Neural cell (in vitro differentiated cells): ENCODE data around the gene VEPH1. TPM values are rescaled to one million over a fixed set of nuclear protein-coding genes. Genes with fewer than 3 reads are reported as not detected.

Experiments
- H2AFZ ChIP-seq: fragments of 200-600, 300-800 bp; sonication (generic), shearing (Covaris generic); 2 replicates; pipeline ENCODE4 v1.6.0; 2014; ENCODE audit warnings: low read depth, mild to moderate bottlenecking, antibody characterized with exemption, low read length, moderate library complexity
- H3F3A ChIP-seq: fragments of 200-600 bp; shearing (Covaris generic); 2 replicates; pipeline ENCODE4 v1.6.1; 2016; ENCODE audit warnings: mild to moderate bottlenecking, moderate library complexity, mixed read lengths, antibody characterized with exemption, low read length; ENCODE audit not compliant: insufficient read depth, poor library complexity, severe bottlenecking
- H3K27ac ChIP-seq: fragments of 200-600, 300-800 bp; sonication (generic), shearing (Covaris generic); 2 replicates; pipeline ENCODE4 v1.5.1; 2014; ENCODE audit warnings: mild to moderate bottlenecking, low read length, moderate library complexity
- H3K27me3 ChIP-seq: fragments of 300-800, 200-600 bp; sonication (generic), shearing (Covaris generic); 2 replicates; pipeline ENCODE4 v1.6.0; 2014; ENCODE audit warnings: mild to moderate bottlenecking, low read depth, low read length, moderate library complexity; ENCODE audit not compliant: insufficient read depth
- H3K36me3 ChIP-seq: fragments of 300-800, 200-600 bp; sonication (generic), shearing (Covaris generic); 2 replicates; pipeline ENCODE4 v1.5.1; 2014; ENCODE audit warnings: mild to moderate bottlenecking, antibody characterized with exemption, low read length, moderate library complexity; ENCODE audit not compliant: insufficient read depth
- H3K4me2 ChIP-seq: fragments of 300-800, 200-600 bp; sonication (generic), shearing (Covaris generic); 2 replicates; pipeline ENCODE4 v1.6.0; 2014; ENCODE audit warnings: mild to moderate bottlenecking, low read length
- H3K4me3 ChIP-seq: fragments of 300-800, 200-600 bp; sonication (generic), shearing (Covaris generic); 2 replicates; pipeline ENCODE4 v1.5.1; 2014; ENCODE audit warnings: mild to moderate bottlenecking, low read length, moderate library complexity
- H3K79me2 ChIP-seq: fragments of 200-600 bp; shearing (Covaris generic); replicated peaks from 2 replicates; pipeline ENCODE4 v1.6.0; 2014; ENCODE audit warnings: mild to moderate bottlenecking, low read length, moderate library complexity; ENCODE audit not compliant: insufficient read depth
- H3K9ac ChIP-seq: fragments of 300-800, 200-600 bp; sonication (generic), shearing (Covaris generic); 2 replicates; pipeline ENCODE4 v1.6.1; 2016; ENCODE audit warnings: mild to moderate bottlenecking, low read length, mixed read lengths
- H3K9me2 ChIP-seq: fragments of 200-600 bp; shearing (Covaris generic); 2 replicates; pipeline ENCODE4 v1.6.1; 2016; ENCODE audit warnings: mild to moderate bottlenecking, low read length, mixed read lengths; ENCODE audit not compliant: insufficient read depth
- H3K9me3 ChIP-seq: fragments of 200-600, 300-800 bp; sonication (generic), shearing (Covaris generic); 2 replicates; pipeline ENCODE4 v1.6.1; 2016; ENCODE audit warnings: mild to moderate bottlenecking, mixed run types, low read length, moderate library complexity, mixed read lengths
- H4K20me1 ChIP-seq: fragments of 200-600 bp; shearing (Covaris generic); 2 replicates; pipeline ENCODE4 v1.6.1; 2016; ENCODE audit warnings: mild to moderate bottlenecking, mixed run types; ENCODE audit not compliant: insufficient read depth
- EP300 ChIP-seq: fragments of 450-650 bp; conservative IDR thresholded peaks from 2 replicates; pipeline ENCODE4 v1.6.1; 2014; ENCODE audit warnings: antibody characterized with exemption, mild to moderate bottlenecking, moderate library complexity; ENCODE audit not compliant: poor library complexity, severe bottlenecking
- EZH2 ChIP-seq: fragments of 200-600, 300-800 bp; shearing (Covaris generic), sonication (generic); IDR thresholded peaks from 2 replicates; pipeline ENCODE4 v1.6.1; 2014; ENCODE audit warnings: antibody characterized with exemption, low read length, borderline replicate concordance, mild to moderate bottlenecking; ENCODE audit not compliant: insufficient read depth, poor library complexity, severe bottlenecking
- MXI1 ChIP-seq: fragments of 450-650 bp; conservative IDR thresholded peaks from 2 replicates; pipeline ENCODE4 v1.6.1; 2014; ENCODE audit warnings: antibody characterized with exemption, mild to moderate bottlenecking; ENCODE audit not compliant: poor library complexity, severe bottlenecking
- POLR2AphosphoS5 ChIP-seq: IDR thresholded peaks from 2 replicates; pipeline ENCODE4 v1.6.1; 2012
- RAD21 ChIP-seq: fragments of 450-650 bp; conservative IDR thresholded peaks from 2 replicates; pipeline ENCODE4 v1.6.1; 2014; ENCODE audit warnings: antibody characterized with exemption, mild to moderate bottlenecking, moderate library complexity
- SMC3 ChIP-seq: fragments of 450-650 bp; conservative IDR thresholded peaks from 2 replicates; pipeline ENCODE4 v1.6.1; 2014; ENCODE audit warnings: antibody characterized with exemption, mild to moderate bottlenecking, moderate library complexity; ENCODE audit not compliant: poor library complexity
- TAF1 ChIP-seq: IDR thresholded peaks from 2 replicates; pipeline ENCODE4 v1.6.1; 2012; ENCODE audit warnings: low read depth
- polyA plus RNA-seq: library from polyadenylated mRNA; depleted of rRNA; stranded (reverse); fragments of >200 nt; gene quantifications from 2 replicates; pipeline ENCODE4 v1.2.3, GENCODE V29; 2014
- TF ChIP-seq, protein P1 (sequence below): IDR thresholded peaks from 2 replicates; pipeline ENCODE4 v1.6.1; 2012; ENCODE audit warnings: borderline replicate concordance
- TF ChIP-seq, protein P2 (sequence below): fragments of 450-650 bp; IDR thresholded peaks from 2 replicates; pipeline ENCODE4 v1.5.1; 2014; ENCODE audit warnings: antibody characterized with exemption, mild to moderate bottlenecking, moderate library complexity; ENCODE audit not compliant: poor library complexity, severe bottlenecking

Gene VEPH1
- polyA plus RNA-seq, 1 donor from 2014 or later, result 0.89 TPM

DNA sequence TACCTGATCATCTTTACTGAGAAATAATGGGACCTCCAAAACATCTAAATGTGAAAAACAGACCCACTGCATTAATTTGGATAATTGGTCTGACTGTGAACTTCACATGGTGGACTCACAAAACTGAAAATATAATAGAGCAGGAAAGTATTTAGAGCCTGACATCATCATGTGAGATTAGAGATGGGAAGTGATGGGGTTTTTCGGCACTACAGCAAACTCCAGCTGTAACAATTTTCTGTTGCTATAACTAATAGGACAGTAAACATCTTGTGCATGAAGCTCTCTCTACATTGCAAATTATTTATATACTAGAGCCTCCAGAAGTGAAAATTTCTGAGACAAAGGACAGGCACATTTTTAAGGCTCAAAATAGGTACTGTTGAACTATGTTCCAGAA lies 32.2 kb downstream of the VEPH1 start:
- H4K20me1 ChIP-seq, result no peaks in the 10 kb centered on the region
- no peaks in the 10 kb centered on the region for H3K9me2 ChIP-seq
- no peak overlapping the region for H3K4me3 ChIP-seq
- no peak overlapping the region for H3K4me2 ChIP-seq
- H3K27ac ChIP-seq, result no peak overlapping the region
- H2AFZ ChIP-seq, result no peak overlapping the region
- TF ChIP-seq RAD21 (no peak), SMC3 (no peak), MXI1 (no peak), POLR2AphosphoS5 (no peak), EZH2 (no peak), EP300 (no peak), TAF1 (no peak)
- TF ChIP-seq, protein P1, sequence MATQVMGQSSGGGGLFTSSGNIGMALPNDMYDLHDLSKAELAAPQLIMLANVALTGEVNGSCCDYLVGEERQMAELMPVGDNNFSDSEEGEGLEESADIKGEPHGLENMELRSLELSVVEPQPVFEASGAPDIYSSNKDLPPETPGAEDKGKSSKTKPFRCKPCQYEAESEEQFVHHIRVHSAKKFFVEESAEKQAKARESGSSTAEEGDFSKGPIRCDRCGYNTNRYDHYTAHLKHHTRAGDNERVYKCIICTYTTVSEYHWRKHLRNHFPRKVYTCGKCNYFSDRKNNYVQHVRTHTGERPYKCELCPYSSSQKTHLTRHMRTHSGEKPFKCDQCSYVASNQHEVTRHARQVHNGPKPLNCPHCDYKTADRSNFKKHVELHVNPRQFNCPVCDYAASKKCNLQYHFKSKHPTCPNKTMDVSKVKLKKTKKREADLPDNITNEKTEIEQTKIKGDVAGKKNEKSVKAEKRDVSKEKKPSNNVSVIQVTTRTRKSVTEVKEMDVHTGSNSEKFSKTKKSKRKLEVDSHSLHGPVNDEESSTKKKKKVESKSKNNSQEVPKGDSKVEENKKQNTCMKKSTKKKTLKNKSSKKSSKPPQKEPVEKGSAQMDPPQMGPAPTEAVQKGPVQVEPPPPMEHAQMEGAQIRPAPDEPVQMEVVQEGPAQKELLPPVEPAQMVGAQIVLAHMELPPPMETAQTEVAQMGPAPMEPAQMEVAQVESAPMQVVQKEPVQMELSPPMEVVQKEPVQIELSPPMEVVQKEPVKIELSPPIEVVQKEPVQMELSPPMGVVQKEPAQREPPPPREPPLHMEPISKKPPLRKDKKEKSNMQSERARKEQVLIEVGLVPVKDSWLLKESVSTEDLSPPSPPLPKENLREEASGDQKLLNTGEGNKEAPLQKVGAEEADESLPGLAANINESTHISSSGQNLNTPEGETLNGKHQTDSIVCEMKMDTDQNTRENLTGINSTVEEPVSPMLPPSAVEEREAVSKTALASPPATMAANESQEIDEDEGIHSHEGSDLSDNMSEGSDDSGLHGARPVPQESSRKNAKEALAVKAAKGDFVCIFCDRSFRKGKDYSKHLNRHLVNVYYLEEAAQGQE, result no peak
- TF ChIP-seq, protein P2, sequence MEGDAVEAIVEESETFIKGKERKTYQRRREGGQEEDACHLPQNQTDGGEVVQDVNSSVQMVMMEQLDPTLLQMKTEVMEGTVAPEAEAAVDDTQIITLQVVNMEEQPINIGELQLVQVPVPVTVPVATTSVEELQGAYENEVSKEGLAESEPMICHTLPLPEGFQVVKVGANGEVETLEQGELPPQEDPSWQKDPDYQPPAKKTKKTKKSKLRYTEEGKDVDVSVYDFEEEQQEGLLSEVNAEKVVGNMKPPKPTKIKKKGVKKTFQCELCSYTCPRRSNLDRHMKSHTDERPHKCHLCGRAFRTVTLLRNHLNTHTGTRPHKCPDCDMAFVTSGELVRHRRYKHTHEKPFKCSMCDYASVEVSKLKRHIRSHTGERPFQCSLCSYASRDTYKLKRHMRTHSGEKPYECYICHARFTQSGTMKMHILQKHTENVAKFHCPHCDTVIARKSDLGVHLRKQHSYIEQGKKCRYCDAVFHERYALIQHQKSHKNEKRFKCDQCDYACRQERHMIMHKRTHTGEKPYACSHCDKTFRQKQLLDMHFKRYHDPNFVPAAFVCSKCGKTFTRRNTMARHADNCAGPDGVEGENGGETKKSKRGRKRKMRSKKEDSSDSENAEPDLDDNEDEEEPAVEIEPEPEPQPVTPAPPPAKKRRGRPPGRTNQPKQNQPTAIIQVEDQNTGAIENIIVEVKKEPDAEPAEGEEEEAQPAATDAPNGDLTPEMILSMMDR, result no peak
- H3F3A ChIP-seq, result no peaks in the 10 kb centered on the region
- H3K36me3 ChIP-seq, result no peaks in the 10 kb centered on the region
- H3K9ac ChIP-seq, result no peak overlapping the region
- H3K79me2 ChIP-seq, result no peaks in the 10 kb centered on the region
- H3K27me3 ChIP-seq, result no peaks in the 10 kb centered on the region
- H3K9me3 ChIP-seq, result no peaks in the 10 kb centered on the region

DNA sequence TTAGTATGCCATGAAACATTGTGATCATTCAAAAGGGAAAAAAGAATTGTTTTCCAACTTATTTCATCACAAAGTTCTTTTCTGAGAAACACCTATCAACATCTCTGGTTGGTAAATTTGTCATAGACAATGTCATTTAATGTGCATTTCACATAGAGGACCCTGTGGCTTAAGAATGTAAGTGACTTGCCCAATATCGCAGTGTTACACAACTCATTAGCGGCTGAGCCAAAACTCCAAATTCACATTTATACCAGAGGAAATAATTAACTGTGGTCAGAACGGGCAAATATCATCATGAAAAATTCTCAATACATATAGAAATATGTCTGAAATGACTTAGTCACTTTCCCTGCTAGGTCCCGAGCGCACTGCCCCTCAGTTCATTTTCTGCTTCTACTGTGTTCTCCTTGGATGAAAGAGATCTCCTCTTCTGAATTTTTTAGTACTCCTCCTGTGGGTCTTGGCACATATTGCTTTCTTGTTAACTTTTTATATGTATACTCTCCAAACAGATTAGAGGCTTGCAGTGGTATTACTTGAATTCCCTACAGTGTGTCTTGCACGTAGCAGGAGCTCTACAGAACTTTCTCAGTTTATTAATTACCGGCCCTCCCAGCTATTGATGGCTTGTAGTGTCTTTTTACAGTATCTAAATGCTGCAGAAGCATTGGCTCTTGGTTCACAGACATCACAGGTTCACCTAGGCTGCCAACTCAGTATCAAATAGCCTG lies 33.5 kb downstream of the VEPH1 start:
- H3K27me3 ChIP-seq, result no peaks in the 10 kb centered on the region

More for the DNA sequence above, 33.5 kb downstream of the VEPH1 start:
- Histone ChIP-seq H3F3A (no peaks in the 10 kb centered on the region), H3K4me2 (no peak overlapping the region), H3K36me3 (no peaks in the 10 kb centered on the region), H3K9me2 (no peaks in the 10 kb centered on the region), H3K9ac (no peak overlapping the region), H3K79me2 (no peaks in the 10 kb centered on the region), H3K4me3 (no peak overlapping the region), H4K20me1 (no peaks in the 10 kb centered on the region), H3K9me3 (no peaks in the 10 kb centered on the region), H2AFZ (no peak overlapping the region), H3K27ac (no peak overlapping the region)
- TF ChIP-seq EZH2 (no peak), SMC3 (no peak), TAF1 (no peak), MXI1 (no peak), EP300 (no peak), POLR2AphosphoS5 (no peak), RAD21 (no peak)
- TF ChIP-seq, protein P2, result no peak
- TF ChIP-seq, protein P1, result no peak
